Kidney (tissue), 14 donors: ENCODE data around the gene EVI2A. TPM values are rescaled to one million over a fixed set of nuclear protein-coding genes. Genes with fewer than 3 reads are reported as not detected.

Experiments
- DNase-seq, 5 donors: peaks; one replicate each; pipeline ENCODE4 v3.0.0-alpha.2; 2013 to 2020
- FAIRE-seq: peaks from 2 replicates; lab custom pipeline; 2012; peaks lifted over from hg19 to GRCh38; lab: Jason Lieb, UNC
- H3K27ac ChIP-seq, 2 donors: one replicate each; pipeline ENCODE4 v1.7.0; 2013; ENCODE audit warnings: low read depth in 2 of 2, low read length in 2 of 2, inconsistent platforms in 1 of 2
- H3K27me3 ChIP-seq: one replicate; pipeline ENCODE4 v1.7.1; 2013; ENCODE audit warnings: low read length, inconsistent platforms; ENCODE audit not compliant: control insufficient read depth, insufficient read depth
- H3K36me3 ChIP-seq, 3 donors: one replicate each; pipeline versions ENCODE4 v1.7.0 to v1.7.1; 2013; ENCODE audit warnings: low read length in 3 of 3, control low read depth in 1 of 3, inconsistent platforms in 1 of 3; ENCODE audit not compliant: insufficient read depth in 3 of 3, control insufficient read depth in 2 of 3
- H3K4me1 ChIP-seq, 3 donors: one replicate each; pipeline versions ENCODE4 v1.7.0 to v1.7.1; 2013; ENCODE audit warnings: low read length in 3 of 3, inconsistent platforms in 1 of 3, low read depth in 1 of 3; ENCODE audit not compliant: control insufficient read depth in 2 of 3, insufficient read depth in 2 of 3
- H3K4me3 ChIP-seq, 3 donors: one replicate each; pipeline versions ENCODE4 v1.7.0 to v1.8.1; 2013; ENCODE audit warnings: low read length in 3 of 3, control low read depth in 1 of 3, inconsistent platforms in 1 of 3
- H3K9ac ChIP-seq, 3 donors: one replicate each; pipeline versions ENCODE4 v1.7.0 to v1.7.1; 2013; ENCODE audit warnings: low read length in 3 of 3, control low read depth in 1 of 3, inconsistent platforms in 1 of 3
- H3K9me3 ChIP-seq, 3 donors: one replicate each; pipeline versions ENCODE4 v1.7.0 to v1.7.1; 2013; ENCODE audit warnings: low read length in 3 of 3, control low read depth in 1 of 3, inconsistent platforms in 1 of 3; ENCODE audit not compliant: control insufficient read depth in 2 of 3, insufficient read depth in 1 of 3
- intact Hi-C: fragments of 100-400 bp; cut with DNase I; formaldehyde crosslinking; loops from one replicate; pipeline ENCODE4 v1.11.1; 2022
- polyA plus RNA-seq: library from polyadenylated mRNA; stranded (reverse); fragments of 350-450 nt; fragmentation: Illumina TruSeq; extraction: RNeasy Lipid Tissue Mini Kit (QIAGEN cat#74804); gene quantifications from one replicate; pipeline ENCODE4 v1.2.3, GENCODE V29; 2014; ENCODE audit warnings: low read depth, low replicate concordance; ENCODE audit not compliant: insufficient read depth
- total RNA-seq: library from RNA; stranded (reverse); fragmentation: NEBNext Ultra II Directional; extraction: Animal tissue kit (Norgen Biotek cat#: 25700); gene quantifications from one replicate; pipeline ENCODE4 v1.2.1, GENCODE V29; 2021
- TF ChIP-seq, protein P1 (sequence below): IDR thresholded peaks from 3 replicates; pipeline ENCODE4 v1.5.1; 2012; ENCODE audit warnings: mild to moderate bottlenecking, moderate library complexity, borderline replicate concordance; ENCODE audit not compliant: insufficient read depth; ENCODE audit errors: extremely low read depth
- donor health status: control.
- donor health status: control.
- donor health status: control.
- donor health status: control.
- donor health status: control.
- donor health status: DM: yes; HTN: yes; CAD: no.
- donor health status: Normal renal cell carcinoma (clear cell type).

The EVI2A gene
- total and polyA plus RNA-seq, 2 donors from 2014 or later, result 1.3 to 10.8 TPM

DNA sequence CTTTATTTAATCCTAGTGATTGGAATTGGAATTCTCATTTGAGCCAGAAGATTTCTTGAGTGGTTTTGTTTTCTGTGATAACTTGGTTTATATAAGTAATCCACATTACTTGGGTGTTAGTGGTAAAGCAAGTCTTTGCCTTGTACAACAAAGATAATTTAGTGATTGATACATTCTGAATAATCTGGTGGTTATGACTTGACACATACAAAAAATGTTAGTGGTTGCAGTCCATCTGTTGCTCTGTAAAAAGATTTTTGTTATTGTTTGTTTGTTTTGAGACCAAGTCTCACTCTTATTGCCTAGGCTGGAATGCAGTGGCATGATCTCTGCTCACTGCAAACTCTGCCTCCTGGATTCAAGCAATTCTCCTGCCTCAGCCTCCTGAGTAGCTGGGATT, 37.6 kb downstream of the EVI2A start:
- Histone ChIP-seq H3K27me3 (no peaks in the 10 kb centered on the region), H3K36me3 (peaks cover 0 to 7% (median 5%) of the 10 kb centered on the region in 3 donors), H3K4me1 (no peaks in the 10 kb centered on the region), H3K4me3 (no peak overlapping the region), H3K27ac (no peak overlapping the region), H3K9ac (no peak overlapping the region), H3K9me3 (no peaks in the 10 kb centered on the region)
- FAIRE-seq (no peak), DNase-seq (no peak)
- TF ChIP-seq, protein P1, sequence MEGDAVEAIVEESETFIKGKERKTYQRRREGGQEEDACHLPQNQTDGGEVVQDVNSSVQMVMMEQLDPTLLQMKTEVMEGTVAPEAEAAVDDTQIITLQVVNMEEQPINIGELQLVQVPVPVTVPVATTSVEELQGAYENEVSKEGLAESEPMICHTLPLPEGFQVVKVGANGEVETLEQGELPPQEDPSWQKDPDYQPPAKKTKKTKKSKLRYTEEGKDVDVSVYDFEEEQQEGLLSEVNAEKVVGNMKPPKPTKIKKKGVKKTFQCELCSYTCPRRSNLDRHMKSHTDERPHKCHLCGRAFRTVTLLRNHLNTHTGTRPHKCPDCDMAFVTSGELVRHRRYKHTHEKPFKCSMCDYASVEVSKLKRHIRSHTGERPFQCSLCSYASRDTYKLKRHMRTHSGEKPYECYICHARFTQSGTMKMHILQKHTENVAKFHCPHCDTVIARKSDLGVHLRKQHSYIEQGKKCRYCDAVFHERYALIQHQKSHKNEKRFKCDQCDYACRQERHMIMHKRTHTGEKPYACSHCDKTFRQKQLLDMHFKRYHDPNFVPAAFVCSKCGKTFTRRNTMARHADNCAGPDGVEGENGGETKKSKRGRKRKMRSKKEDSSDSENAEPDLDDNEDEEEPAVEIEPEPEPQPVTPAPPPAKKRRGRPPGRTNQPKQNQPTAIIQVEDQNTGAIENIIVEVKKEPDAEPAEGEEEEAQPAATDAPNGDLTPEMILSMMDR, result no peak
- intact Hi-C loops, result no loop called here

DNA sequence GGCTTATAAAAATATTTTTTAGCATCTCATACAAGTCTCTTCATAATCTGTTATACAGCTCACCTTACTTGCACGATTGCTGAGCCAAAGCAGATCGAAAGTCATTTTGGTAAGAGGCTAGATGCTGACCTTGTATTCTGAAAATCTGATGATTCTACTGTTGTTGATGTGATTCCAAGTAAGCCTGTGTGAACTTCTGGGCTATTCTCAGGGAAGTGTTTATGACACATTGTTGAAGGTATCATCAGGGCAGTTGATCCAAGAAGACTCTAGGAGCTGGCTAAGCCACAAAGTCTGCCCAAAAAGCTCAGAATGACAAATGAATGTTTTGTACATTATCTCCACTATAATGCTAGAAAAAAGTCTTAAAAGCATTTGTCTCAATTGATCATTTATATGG, 40.4 kb downstream of the EVI2A start:
- FAIRE-seq (no peak), DNase-seq (no peak)
- H3K4me1 ChIP-seq, result no peaks in the 10 kb centered on the region
- TF ChIP-seq, protein P1, result no peak
- H3K27ac ChIP-seq, result no peak overlapping the region
- intact Hi-C loops, result no loop called here
- no peak overlapping the region for H3K4me3 ChIP-seq
- H3K9me3 ChIP-seq, result no peaks in the 10 kb centered on the region
- H3K27me3 ChIP-seq, result no peaks in the 10 kb centered on the region
- peaks cover 4 to 15% (median 10%) of the 10 kb centered on the region in 3 donors for H3K36me3 ChIP-seq
- H3K9ac ChIP-seq, result no peak overlapping the region

DNA sequence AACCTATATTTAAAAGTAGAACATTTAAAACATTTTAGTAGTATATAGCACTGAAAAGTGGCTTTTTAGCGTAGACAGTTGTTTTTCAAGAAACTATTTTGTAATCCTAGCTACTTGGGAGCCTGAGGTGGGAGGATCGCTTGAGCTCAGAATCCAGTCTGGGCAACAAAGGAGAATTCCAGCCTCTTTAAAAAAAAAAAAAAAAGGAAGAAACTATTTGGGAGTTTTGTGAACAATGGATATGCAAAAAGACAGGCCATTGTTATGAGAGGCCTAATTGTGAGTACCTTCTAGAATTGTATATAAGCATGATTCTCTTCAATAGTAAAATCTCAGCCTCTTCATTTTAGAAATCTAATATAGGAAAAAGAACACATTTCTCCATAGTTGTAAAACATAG, 42.0 kb downstream of the EVI2A start:
- no peak overlapping the region for H3K27ac ChIP-seq
- H3K27me3 ChIP-seq, result no peaks in the 10 kb centered on the region
- H3K9me3 ChIP-seq, result no peaks in the 10 kb centered on the region
- H3K9ac ChIP-seq, result no peak overlapping the region
- no peak overlapping the region for H3K4me3 ChIP-seq
- H3K4me1 ChIP-seq, result no peaks in the 10 kb centered on the region
- intact Hi-C loops, result no loop called here
- TF ChIP-seq, protein P1, result no peak
- FAIRE-seq, result no peak
- H3K36me3 ChIP-seq, result peaks cover 5 to 19% (median 10%) of the 10 kb centered on the region in 3 donors
- no peak for DNase-seq

DNA sequence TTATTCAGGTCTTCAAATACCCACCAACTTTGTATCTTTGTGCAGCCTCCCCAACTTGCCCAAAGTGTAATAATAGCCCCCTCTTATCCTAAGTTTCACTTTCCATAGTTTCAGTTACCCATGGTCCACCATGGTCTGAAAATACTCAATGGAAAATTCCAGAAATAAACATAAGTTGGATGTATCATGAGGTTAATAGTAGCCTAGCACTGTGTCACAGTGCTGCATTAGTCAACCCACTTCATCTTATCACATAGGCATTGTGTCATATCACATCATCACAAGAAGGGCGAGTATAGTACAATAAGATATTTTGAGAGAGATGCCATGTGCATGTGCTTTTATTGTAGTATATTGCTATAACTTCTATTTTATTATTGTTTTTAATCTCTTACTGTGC, 46.3 kb downstream of the EVI2A start:
- no peak for FAIRE-seq
- no peak overlapping the region for H3K4me3 ChIP-seq

More for the DNA sequence above, 46.3 kb downstream of the EVI2A start:
- no peaks in the 10 kb centered on the region for H3K27me3 ChIP-seq
- H3K9ac ChIP-seq, result no peak overlapping the region
- H3K36me3 ChIP-seq, result peaks cover 5 to 12% (median 5%) of the 10 kb centered on the region in 3 donors
- TF ChIP-seq, protein P1, result no peak
- H3K9me3 ChIP-seq, result no peaks in the 10 kb centered on the region
- no peak for DNase-seq
- intact Hi-C loops, result no loop called here
- no peak overlapping the region for H3K27ac ChIP-seq
- no peaks in the 10 kb centered on the region for H3K4me1 ChIP-seq
